Osteoblast (primary cell): ENCODE results near the gene ADRM1. TPM values are rescaled to one million over a fixed set of nuclear protein-coding genes. Genes with fewer than 3 reads are reported as not detected.

Experiments used
- DNase-seq: peaks from one replicate; pipeline ENCODE4 v3.0.0; 2011; ENCODE audit warnings: low spot score, mixed read lengths; ENCODE audit not compliant: insufficient read length; ENCODE audit errors: missing footprints
- H2AFZ ChIP-seq: 2 replicates; pipeline ENCODE4 v1.6.0; 2011; ENCODE audit warnings: mild to moderate bottlenecking, low read length
- H3K27ac ChIP-seq: 2 replicates; pipeline ENCODE4 v1.5.1; 2011; ENCODE audit warnings: mild to moderate bottlenecking, low read depth, low read length, moderate library complexity
- H3K27me3 ChIP-seq: 2 replicates; pipeline ENCODE4 v1.6.0; 2012; ENCODE audit warnings: mild to moderate bottlenecking, control low read depth, inconsistent platforms, low read length, moderate library complexity; ENCODE audit not compliant: insufficient read depth
- H3K36me3 ChIP-seq: 2 replicates; pipeline ENCODE4 v1.5.1; 2011; ENCODE audit warnings: mild to moderate bottlenecking, low read length, control low read depth, moderate library complexity; ENCODE audit not compliant: insufficient read depth
- H3K4me1 ChIP-seq: 2 replicates; pipeline ENCODE4 v1.5.1; 2011; ENCODE audit warnings: mild to moderate bottlenecking, low read length, control low read depth, moderate library complexity; ENCODE audit not compliant: insufficient read depth
- H3K4me2 ChIP-seq: 2 replicates; pipeline ENCODE4 v1.6.0; 2011; ENCODE audit warnings: mild to moderate bottlenecking, low read length; ENCODE audit not compliant: insufficient read depth
- H3K4me3 ChIP-seq: fragments of 200-600 bp; sonication (generic); 3 replicates; pipeline ENCODE4 v1.5.1; 2012; ENCODE audit warnings: mild to moderate bottlenecking, low read length, inconsistent platforms; ENCODE audit not compliant: insufficient read depth
- H3K79me2 ChIP-seq: 2 replicates; pipeline ENCODE4 v1.6.0; 2012; ENCODE audit warnings: mild to moderate bottlenecking, low read length, control low read depth, inconsistent platforms; ENCODE audit not compliant: insufficient read depth
- H3K9me3 ChIP-seq: 2 replicates; pipeline ENCODE4 v1.5.1; 2011; ENCODE audit warnings: low read depth, low read length, control low read depth
- H4K20me1 ChIP-seq: 2 replicates; pipeline ENCODE4 v1.6.0; 2012; ENCODE audit warnings: mild to moderate bottlenecking, low read length, control low read depth; ENCODE audit not compliant: insufficient read depth
- CTCF ChIP-seq: IDR thresholded peaks from 2 replicates; pipeline ENCODE4 v1.5.1; 2011; ENCODE audit warnings: mild to moderate bottlenecking, low read depth, low read length, moderate library complexity; ENCODE audit errors: extremely low read depth
- total RNA-seq: library from RNA; depleted of rRNA; stranded (reverse); fragments of >200 nt; gene quantifications from 2 replicates; pipeline ENCODE4 v1.2.3, GENCODE V29; 2012

The ADRM1 gene
- total RNA-seq, 1 donor, result 103 TPM

GRCh38 chr20:62282877-62283503 is 19.8 kb upstream of the ADRM1 start:
- H4K20me1 ChIP-seq, result no peaks in the 10 kb centered on the region
- H3K79me2 ChIP-seq, result no peaks in the 10 kb centered on the region
- no peaks in the 10 kb centered on the region for H3K9me3 ChIP-seq
- peak; percentile 6 for DNase-seq
- no peak overlapping the region for H3K27ac ChIP-seq
- TF ChIP-seq CTCF, result no peak
- no peak overlapping the region for H3K4me2 ChIP-seq
- no peak overlapping the region for H2AFZ ChIP-seq
- H3K4me3 ChIP-seq, result no peak overlapping the region
- no peaks in the 10 kb centered on the region for H3K4me1 ChIP-seq
- H3K36me3 ChIP-seq, result peaks cover 66% of the 10 kb centered on the region
- no peaks in the 10 kb centered on the region for H3K27me3 ChIP-seq

- peak; percentile 72 for DNase-seq
- Histone ChIP-seq H3K79me2 (no peaks in the 10 kb centered on the region), H3K4me3 (no peak overlapping the region), H3K4me2 (no peak overlapping the region), H2AFZ (no peak overlapping the region), H3K36me3 (peaks cover 70% of the 10 kb centered on the region), H3K4me1 (no peaks in the 10 kb centered on the region), H3K27me3 (no peaks in the 10 kb centered on the region), H3K27ac (no peak overlapping the region), H4K20me1 (no peaks in the 10 kb centered on the region), H3K9me3 (no peaks in the 10 kb centered on the region)
- TF ChIP-seq CTCF, result no peak
These were observed 18.3 kb upstream of the ADRM1 start for GRCh38 chr20:62284448-62284847.

GRCh38 chr20:62285151-62285550 is 17.6 kb upstream of the ADRM1 start:
- no peaks in the 10 kb centered on the region for H4K20me1 ChIP-seq
- no peaks in the 10 kb centered on the region for H3K79me2 ChIP-seq
- H3K4me1 ChIP-seq, result no peaks in the 10 kb centered on the region
- no peak overlapping the region for H2AFZ ChIP-seq
- no peak overlapping the region for H3K4me2 ChIP-seq
- DNase-seq, result peak; percentile 63
- H3K9me3 ChIP-seq, result no peaks in the 10 kb centered on the region
- no peak overlapping the region for H3K27ac ChIP-seq
- TF ChIP-seq CTCF, result no peak
- H3K4me3 ChIP-seq, result no peak overlapping the region
- no peaks in the 10 kb centered on the region for H3K27me3 ChIP-seq
- H3K36me3 ChIP-seq, result peaks cover 67% of the 10 kb centered on the region

- Histone ChIP-seq H3K4me3 (no peak overlapping the region), H3K4me1 (no peaks in the 10 kb centered on the region), H2AFZ (no peak overlapping the region), H3K9me3 (no peaks in the 10 kb centered on the region), H3K27me3 (no peaks in the 10 kb centered on the region), H3K36me3 (peaks cover 62% of the 10 kb centered on the region), H3K4me2 (no peak overlapping the region), H3K27ac (no peak overlapping the region), H3K79me2 (no peaks in the 10 kb centered on the region), H4K20me1 (no peaks in the 10 kb centered on the region)
- DNase-seq, result peak; percentile 21
- TF ChIP-seq CTCF, result no peak
These were observed 17.1 kb upstream of the ADRM1 start for GRCh38 chr20:62285722-62286121.
